HL-60 (cell line): Measurements from ENCODE around the gene GET3.

ENCODE experiments used
- GABPA ChIP-seq: IDR thresholded peaks from 2 replicates; pipeline ENCODE4 v1.6.1; 2012; ENCODE audit warnings: low read depth
- POLR2AphosphoS5 ChIP-seq: IDR thresholded peaks from 2 replicates; pipeline ENCODE4 v1.6.1; 2012; ENCODE audit warnings: low read depth
- SPI1 ChIP-seq: IDR thresholded peaks from 2 replicates; pipeline ENCODE4 v1.6.1; 2012; ENCODE audit warnings: low read depth, mild to moderate bottlenecking, borderline replicate concordance
- TF ChIP-seq, protein P1 (sequence below): IDR thresholded peaks from one replicate; pipeline ENCODE4 v1.5.1; 2011; ENCODE audit warnings: low read length, control low read depth, inconsistent platforms; ENCODE audit not compliant: insufficient read depth
- TF ChIP-seq, protein P2 (sequence below): IDR thresholded peaks from 2 replicates; pipeline ENCODE4 v1.6.1; 2012; ENCODE audit warnings: low read depth; ENCODE audit not compliant: insufficient replicate concordance

DNA sequence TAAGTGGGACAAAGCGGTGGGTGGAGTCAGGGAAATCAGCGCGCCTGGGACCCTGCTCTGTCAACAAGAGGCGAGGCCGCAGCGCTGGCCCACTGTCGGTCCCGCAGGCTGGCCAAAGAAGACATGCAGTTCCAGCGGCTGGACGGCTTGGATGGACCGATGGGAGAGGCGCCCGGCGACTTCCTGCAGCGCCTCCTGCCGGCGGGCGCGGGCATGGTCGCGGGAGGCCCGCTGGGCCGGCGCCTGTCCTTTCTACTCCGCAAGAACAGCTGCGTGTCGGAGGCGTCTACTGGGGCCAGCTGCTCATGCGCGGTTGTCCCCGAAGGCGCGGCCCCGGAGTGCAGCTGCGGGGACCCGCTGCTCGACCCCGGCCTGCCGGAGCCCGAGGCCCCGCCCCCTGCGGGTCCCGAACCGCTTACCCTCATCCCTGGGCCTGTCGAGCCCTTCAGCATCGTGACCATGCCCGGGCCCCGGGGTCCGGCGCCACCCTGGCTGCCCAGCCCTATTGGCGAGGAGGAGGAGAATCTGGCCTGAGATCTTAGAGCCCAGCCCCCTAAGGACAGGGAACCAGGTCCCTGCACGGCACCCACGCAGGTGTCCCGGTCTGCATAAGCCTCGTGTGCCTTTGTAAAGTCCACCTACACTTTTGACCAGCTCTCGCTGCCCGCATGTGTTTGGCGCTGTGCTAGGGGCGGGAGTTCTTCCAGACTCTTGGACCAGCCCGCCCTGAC is 20.4 kb downstream of the GET3 start:
- TF ChIP-seq SPI1 (no peak), GABPA (no peak), POLR2AphosphoS5 (no peak)
- TF ChIP-seq, protein P1, sequence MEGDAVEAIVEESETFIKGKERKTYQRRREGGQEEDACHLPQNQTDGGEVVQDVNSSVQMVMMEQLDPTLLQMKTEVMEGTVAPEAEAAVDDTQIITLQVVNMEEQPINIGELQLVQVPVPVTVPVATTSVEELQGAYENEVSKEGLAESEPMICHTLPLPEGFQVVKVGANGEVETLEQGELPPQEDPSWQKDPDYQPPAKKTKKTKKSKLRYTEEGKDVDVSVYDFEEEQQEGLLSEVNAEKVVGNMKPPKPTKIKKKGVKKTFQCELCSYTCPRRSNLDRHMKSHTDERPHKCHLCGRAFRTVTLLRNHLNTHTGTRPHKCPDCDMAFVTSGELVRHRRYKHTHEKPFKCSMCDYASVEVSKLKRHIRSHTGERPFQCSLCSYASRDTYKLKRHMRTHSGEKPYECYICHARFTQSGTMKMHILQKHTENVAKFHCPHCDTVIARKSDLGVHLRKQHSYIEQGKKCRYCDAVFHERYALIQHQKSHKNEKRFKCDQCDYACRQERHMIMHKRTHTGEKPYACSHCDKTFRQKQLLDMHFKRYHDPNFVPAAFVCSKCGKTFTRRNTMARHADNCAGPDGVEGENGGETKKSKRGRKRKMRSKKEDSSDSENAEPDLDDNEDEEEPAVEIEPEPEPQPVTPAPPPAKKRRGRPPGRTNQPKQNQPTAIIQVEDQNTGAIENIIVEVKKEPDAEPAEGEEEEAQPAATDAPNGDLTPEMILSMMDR = peak; percentile 82
- TF ChIP-seq, protein P2, sequence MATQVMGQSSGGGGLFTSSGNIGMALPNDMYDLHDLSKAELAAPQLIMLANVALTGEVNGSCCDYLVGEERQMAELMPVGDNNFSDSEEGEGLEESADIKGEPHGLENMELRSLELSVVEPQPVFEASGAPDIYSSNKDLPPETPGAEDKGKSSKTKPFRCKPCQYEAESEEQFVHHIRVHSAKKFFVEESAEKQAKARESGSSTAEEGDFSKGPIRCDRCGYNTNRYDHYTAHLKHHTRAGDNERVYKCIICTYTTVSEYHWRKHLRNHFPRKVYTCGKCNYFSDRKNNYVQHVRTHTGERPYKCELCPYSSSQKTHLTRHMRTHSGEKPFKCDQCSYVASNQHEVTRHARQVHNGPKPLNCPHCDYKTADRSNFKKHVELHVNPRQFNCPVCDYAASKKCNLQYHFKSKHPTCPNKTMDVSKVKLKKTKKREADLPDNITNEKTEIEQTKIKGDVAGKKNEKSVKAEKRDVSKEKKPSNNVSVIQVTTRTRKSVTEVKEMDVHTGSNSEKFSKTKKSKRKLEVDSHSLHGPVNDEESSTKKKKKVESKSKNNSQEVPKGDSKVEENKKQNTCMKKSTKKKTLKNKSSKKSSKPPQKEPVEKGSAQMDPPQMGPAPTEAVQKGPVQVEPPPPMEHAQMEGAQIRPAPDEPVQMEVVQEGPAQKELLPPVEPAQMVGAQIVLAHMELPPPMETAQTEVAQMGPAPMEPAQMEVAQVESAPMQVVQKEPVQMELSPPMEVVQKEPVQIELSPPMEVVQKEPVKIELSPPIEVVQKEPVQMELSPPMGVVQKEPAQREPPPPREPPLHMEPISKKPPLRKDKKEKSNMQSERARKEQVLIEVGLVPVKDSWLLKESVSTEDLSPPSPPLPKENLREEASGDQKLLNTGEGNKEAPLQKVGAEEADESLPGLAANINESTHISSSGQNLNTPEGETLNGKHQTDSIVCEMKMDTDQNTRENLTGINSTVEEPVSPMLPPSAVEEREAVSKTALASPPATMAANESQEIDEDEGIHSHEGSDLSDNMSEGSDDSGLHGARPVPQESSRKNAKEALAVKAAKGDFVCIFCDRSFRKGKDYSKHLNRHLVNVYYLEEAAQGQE = no peak
